NCI-H69 (cell line): Measurements from ENCODE around the gene LRRC41.
"Not testable (repeated sequence)": the region's sequence is repeated elsewhere in the genome, so short reads cannot be mapped to it uniquely, and the experiment has no call there.

Experiments
- DNase-seq: peaks from one replicate; lab custom pipeline; 2025; lab: John Stamatoyannopoulos, UW

Gene LRRC41

GRCh38 chr1:46284597-46285564 is 18.5 kb downstream of the LRRC41 start:
- peak; percentile 23 for DNase-seq

GRCh38 chr1:46284058-46284457 is 19.4 kb downstream of the LRRC41 start:
- DNase-seq, result no peak

GRCh38 chr1:46281021-46281420 is 22.4 kb downstream of the LRRC41 start:
- no peak for DNase-seq

GRCh38 chr1:46280092-46280491 is 23.3 kb downstream of the LRRC41 start:
- no peak for DNase-seq

GRCh38 chr1:46278807-46279206 is 24.6 kb downstream of the LRRC41 start:
- no peak for DNase-seq

GRCh38 chr1:46277658-46278373 is 25.6 kb downstream of the LRRC41 start:
- no peak for DNase-seq

- DNase-seq, result no peak
Measured at GRCh38 chr1:46275030-46275337, 28.4 kb downstream of the LRRC41 start.

- DNase-seq, result no peak
Measured at GRCh38 chr1:46274225-46275029, 29.0 kb downstream of the LRRC41 start.

- DNase-seq, result no peak
Measured at GRCh38 chr1:46268578-46268977, 34.8 kb downstream of the LRRC41 start.

- no peak for DNase-seq
Measured at GRCh38 chr1:46263146-46263545, 40.3 kb downstream of the LRRC41 start.

GRCh38 chr1:46262508-46262907 is 40.9 kb downstream of the LRRC41 start:
- no peak for DNase-seq

GRCh38 chr1:46256523-46256922 is 46.9 kb downstream of the LRRC41 start:
- DNase-seq, result no peak

GRCh38 chr1:46254668-46255067 is 48.7 kb downstream of the LRRC41 start:
- DNase-seq, result no peak

- DNase-seq, result peak; percentile 84
Measured at GRCh38 chr1:46248122-46248920, 55.1 kb downstream of the LRRC41 start.

- DNase-seq, result peak; percentile 98
Measured at GRCh38 chr1:46247436-46248121, 55.8 kb downstream of the LRRC41 start, which contains the start of gene RAD54L. Gene RAD54L (plus strand): TSS chr1:46247763. CDS start chr1:46248406, 643 bp downstream.

GRCh38 chr1:46246548-46247435 is 56.6 kb downstream of the LRRC41 start:
- DNase-seq, result peak; percentile 67

GRCh38 chr1:46246136-46246535 is 57.3 kb downstream of the LRRC41 start:
- DNase-seq, result not testable (repeated sequence)

- peak; percentile 22 for DNase-seq
Measured at GRCh38 chr1:46244656-46245371, 58.6 kb downstream of the LRRC41 start.

GRCh38 chr1:46243831-46244230 is 59.6 kb downstream of the LRRC41 start:
- DNase-seq, result not testable (repeated sequence)
